Right lobe of liver (tissue), 4 donors: ENCODE data around the gene TBX10.

ENCODE experiments used
- POLR2A ChIP-seq: fragments of 450-650 bp; IDR thresholded peaks from one replicate; pipeline ENCODE4 v1.6.1; 2017; ENCODE audit warnings: antibody characterized with exemption, mild to moderate bottlenecking
- TF ChIP-seq, protein P1 (sequence below), 4 donors: fragments of 200-600 bp in 3 of 4; fragments of 450-650 bp in 1 of 4; IDR thresholded peaks; one replicate each; pipeline versions ENCODE4 v1.5.1 to v1.8.0; 2016 to 2022; ENCODE audit warnings: antibody characterized with exemption in 4 of 4, mild to moderate bottlenecking in 2 of 4
- donor health status: DM: no; HTN: no; CAD: no.
- donor health status: DM: no; HTN: no; CAD: no.
- donor health status: DM: no; HTN: yes; CAD: no.

DNA sequence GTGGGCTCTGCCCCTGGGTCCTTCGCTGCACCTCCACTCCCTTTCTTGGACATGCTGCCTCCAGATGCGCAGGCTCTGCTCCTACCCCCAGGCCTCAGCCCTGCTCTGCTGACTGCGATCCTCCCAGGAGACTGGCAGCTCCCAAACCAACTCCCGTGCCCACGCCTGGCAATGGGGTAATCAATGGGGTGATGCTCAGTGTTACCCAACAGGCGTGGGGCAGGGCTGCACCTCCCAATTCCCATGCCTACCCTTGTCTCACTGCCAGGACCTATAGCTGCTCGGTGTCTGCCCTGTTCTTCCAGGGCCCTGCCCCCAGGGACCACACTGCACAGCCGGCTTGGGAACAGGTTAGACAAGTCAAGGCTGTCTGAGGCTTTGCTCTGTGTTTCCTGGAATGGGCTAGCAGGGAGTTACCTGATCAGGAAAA, 34.9 kb upstream of the TBX10 start, which contains the start of gene ALDH3B2:
- TF ChIP-seq, protein P1, sequence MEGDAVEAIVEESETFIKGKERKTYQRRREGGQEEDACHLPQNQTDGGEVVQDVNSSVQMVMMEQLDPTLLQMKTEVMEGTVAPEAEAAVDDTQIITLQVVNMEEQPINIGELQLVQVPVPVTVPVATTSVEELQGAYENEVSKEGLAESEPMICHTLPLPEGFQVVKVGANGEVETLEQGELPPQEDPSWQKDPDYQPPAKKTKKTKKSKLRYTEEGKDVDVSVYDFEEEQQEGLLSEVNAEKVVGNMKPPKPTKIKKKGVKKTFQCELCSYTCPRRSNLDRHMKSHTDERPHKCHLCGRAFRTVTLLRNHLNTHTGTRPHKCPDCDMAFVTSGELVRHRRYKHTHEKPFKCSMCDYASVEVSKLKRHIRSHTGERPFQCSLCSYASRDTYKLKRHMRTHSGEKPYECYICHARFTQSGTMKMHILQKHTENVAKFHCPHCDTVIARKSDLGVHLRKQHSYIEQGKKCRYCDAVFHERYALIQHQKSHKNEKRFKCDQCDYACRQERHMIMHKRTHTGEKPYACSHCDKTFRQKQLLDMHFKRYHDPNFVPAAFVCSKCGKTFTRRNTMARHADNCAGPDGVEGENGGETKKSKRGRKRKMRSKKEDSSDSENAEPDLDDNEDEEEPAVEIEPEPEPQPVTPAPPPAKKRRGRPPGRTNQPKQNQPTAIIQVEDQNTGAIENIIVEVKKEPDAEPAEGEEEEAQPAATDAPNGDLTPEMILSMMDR (IDR thresholded peaks at IDR 0.05): no peak
- TF ChIP-seq POLR2A: no peak
